ENCODE measurements around the gene NUPR1. TPM values are rescaled to one million over a fixed set of nuclear protein-coding genes. Genes with fewer than 3 reads are reported as not detected.

Gene NUPR1
- total RNA-seq, 2 experiments from 2014 or later = not detected

DNA sequence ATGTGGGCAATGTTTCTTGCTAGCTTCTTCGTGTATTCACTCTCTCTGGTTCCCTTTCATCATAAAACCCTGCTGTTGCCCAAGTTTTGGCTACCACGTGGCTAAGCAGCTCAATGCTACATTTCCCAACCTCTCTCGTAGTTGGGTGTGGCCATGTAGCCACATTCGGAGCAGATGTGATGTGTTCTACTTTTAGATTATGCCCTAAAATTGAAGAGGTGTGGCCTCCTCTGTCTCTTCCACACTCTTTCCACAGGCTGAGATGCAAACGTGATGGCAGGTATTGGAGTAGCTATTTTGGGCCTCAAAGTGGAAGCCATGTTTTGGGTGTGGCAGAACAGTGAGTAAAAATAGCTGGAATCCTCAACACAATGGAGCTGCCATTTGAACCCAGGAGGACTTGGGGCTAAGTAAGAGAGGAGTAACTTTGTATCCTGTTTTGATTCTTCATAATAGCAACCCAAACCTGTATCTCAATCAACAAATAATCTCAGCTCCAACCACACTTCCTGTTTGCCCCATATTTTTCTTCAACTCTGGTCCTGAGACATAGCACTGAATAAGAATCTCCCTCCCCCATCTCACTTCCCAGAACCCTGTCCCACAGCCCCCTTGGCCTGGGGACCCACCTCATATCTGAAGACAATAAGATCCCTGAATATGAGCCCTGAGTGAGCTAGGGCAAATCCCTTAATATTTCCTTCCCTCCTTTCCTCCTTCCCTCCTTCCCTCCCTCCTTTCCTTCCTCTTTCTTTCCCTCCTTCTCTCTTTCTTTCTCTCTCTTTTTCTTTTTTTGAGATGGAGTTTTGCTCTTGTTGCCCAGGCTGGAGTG is 4.0 kb downstream of the NUPR1 start:
- no peaks in the 10 kb centered on the region for H4K20me1 ChIP-seq (ENCODE audit: insufficient read depth, low read length)
- DNase-seq (ENCODE audit: low spot score) = no peak
- H3K27ac ChIP-seq (ENCODE audit: low read depth, low read length, poor library complexity, severe bottlenecking) = no peak overlapping the region
- no peaks in the 10 kb centered on the region for H3K36me3 ChIP-seq (ENCODE audit: insufficient read depth, low read length)
- no peaks in the 10 kb centered on the region for H3K4me1 ChIP-seq (ENCODE audit: insufficient read depth, low read length, poor library complexity, severe bottlenecking)
- no TSS peak for BruUV-seq (replicated peaks)
- H3K4me3 ChIP-seq (ENCODE audit: low read depth, low read length, poor library complexity, severe bottlenecking) = no peak overlapping the region
- ChIA-PET CTCF (ENCODE audit: unreplicated experiment) (no interaction called here), POLR2A (no interaction called here)
- no peaks in the 10 kb centered on the region for H3K79me2 ChIP-seq (ENCODE audit: insufficient read depth, low read depth, low read length)
- no peak for TF ChIP-seq EZH2phosphoT487 (IDR thresholded peaks at IDR 0.05; ENCODE audit: borderline replicate concordance, low read depth, low read length)
- TF ChIP-seq, protein P1, sequence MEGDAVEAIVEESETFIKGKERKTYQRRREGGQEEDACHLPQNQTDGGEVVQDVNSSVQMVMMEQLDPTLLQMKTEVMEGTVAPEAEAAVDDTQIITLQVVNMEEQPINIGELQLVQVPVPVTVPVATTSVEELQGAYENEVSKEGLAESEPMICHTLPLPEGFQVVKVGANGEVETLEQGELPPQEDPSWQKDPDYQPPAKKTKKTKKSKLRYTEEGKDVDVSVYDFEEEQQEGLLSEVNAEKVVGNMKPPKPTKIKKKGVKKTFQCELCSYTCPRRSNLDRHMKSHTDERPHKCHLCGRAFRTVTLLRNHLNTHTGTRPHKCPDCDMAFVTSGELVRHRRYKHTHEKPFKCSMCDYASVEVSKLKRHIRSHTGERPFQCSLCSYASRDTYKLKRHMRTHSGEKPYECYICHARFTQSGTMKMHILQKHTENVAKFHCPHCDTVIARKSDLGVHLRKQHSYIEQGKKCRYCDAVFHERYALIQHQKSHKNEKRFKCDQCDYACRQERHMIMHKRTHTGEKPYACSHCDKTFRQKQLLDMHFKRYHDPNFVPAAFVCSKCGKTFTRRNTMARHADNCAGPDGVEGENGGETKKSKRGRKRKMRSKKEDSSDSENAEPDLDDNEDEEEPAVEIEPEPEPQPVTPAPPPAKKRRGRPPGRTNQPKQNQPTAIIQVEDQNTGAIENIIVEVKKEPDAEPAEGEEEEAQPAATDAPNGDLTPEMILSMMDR (conservative IDR thresholded peaks at IDR 0.05; ENCODE audit: low read length) = no peak
- H3K9me3 ChIP-seq (ENCODE audit: low read length) = no peaks in the 10 kb centered on the region
- intact Hi-C loops (cut with micrococcal nuclease; ENCODE audit: unreplicated experiment) = no loop called here
- no peaks in the 10 kb centered on the region for H3K9me2 ChIP-seq (ENCODE audit: insufficient read depth, low read length)
- no peak overlapping the region for H2AFZ ChIP-seq (ENCODE audit: low read length)
- H3K4me2 ChIP-seq (ENCODE audit: low read length) = no peak overlapping the region

DNA sequence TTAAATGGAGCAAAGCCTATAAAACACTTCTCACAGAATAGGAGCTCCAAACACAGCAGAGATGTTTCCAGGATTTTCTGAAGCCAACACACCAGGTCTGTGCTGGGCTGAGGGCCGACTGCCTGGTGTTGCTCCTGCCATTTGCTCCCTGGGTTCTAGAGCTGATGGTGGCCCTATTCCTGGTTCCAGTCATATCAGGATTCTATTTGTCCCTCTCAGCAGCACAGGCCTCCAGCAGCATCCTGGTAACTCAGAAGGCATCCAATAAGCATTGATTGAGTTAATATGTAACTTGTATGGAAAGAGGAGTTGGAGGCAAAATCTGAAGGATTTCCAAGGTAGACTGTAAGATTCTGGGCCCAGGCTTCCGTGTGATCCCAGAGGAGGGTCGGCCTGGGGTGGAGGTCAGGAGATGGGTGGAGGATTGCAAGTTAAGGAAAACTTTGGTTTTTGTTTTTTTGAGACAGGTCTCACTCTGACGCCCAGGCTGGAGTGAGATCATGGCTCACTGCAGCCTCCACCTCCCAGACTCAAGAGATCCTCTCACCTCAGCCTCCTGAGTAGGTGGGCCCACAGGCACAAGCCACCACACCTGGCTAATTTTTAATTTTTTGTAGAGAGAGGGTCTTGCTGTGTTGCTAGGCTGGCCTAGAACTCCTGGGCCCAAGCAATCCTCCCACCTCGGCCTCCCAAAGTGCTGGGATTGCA is 5.7 kb downstream of the NUPR1 start:
- Histone ChIP-seq H3K9me3 (ENCODE audit: low read length) (no peaks in the 10 kb centered on the region), H3K4me2 (ENCODE audit: low read length) (no peak overlapping the region), H3K4me3 (ENCODE audit: low read depth, low read length, poor library complexity, severe bottlenecking) (no peak overlapping the region), H3K36me3 (ENCODE audit: insufficient read depth, low read length) (no peaks in the 10 kb centered on the region), H3K4me1 (ENCODE audit: insufficient read depth, low read length, poor library complexity, severe bottlenecking) (no peaks in the 10 kb centered on the region), H2AFZ (ENCODE audit: low read length) (no peak overlapping the region), H3K9me2 (ENCODE audit: insufficient read depth, low read length) (no peaks in the 10 kb centered on the region), H3K27ac (ENCODE audit: low read depth, low read length, poor library complexity, severe bottlenecking) (no peak overlapping the region), H4K20me1 (ENCODE audit: insufficient read depth, low read length) (no peaks in the 10 kb centered on the region), H3K79me2 (ENCODE audit: insufficient read depth, low read depth, low read length) (no peaks in the 10 kb centered on the region)
- ChIA-PET POLR2A (no interaction called here), CTCF (ENCODE audit: unreplicated experiment) (no interaction called here)
- intact Hi-C loops (cut with micrococcal nuclease; ENCODE audit: unreplicated experiment) = no loop called here
- no peak for DNase-seq (ENCODE audit: low spot score)
- TF ChIP-seq, protein P1 (conservative IDR thresholded peaks at IDR 0.05; ENCODE audit: low read length) = no peak
- no peak for TF ChIP-seq EZH2phosphoT487 (IDR thresholded peaks at IDR 0.05; ENCODE audit: borderline replicate concordance, low read depth, low read length)
- BruUV-seq (replicated peaks) = no TSS peak
